ENCODE data around the gene PRUNE1. TPM values are rescaled to one million over a fixed set of nuclear protein-coding genes. Genes with fewer than 3 reads are reported as not detected.

PRUNE1 gene
- total and polyA plus RNA-seq, 2 of the 4 experiments (the other 2 are of a cell fraction), result 7.9 to 9.4 TPM

GRCh38 chr1:151032164-151032563 is 23.9 kb downstream of the PRUNE1 start:
- POLR2A ChIA-PET (ENCODE audit: unreplicated experiment), result no interaction called here
- H4K20me1 ChIP-seq (ENCODE audit: insufficient read depth, low read length), result no peaks in the 10 kb centered on the region
- H4K5ac ChIP-seq (ENCODE audit: low read depth, low read length), result no peak overlapping the region
- H2BK20ac ChIP-seq (ENCODE audit: low read depth, low read length), result no peak overlapping the region
- DNase-seq (no peak), ATAC-seq (ENCODE audit: low read depth) (no peak)
- no peak overlapping the region for H3K27ac ChIP-seq (ENCODE audit: insufficient read depth, low read length)
- H3K56ac ChIP-seq (ENCODE audit: extremely low read depth, insufficient read depth, low read length), result no peak overlapping the region
- TF ChIP-seq RAD21 (IDR thresholded peaks at IDR 0.05; ENCODE audit: low read length), result no peak
- TF ChIP-seq FOS (IDR thresholded peaks at IDR 0.05; ENCODE audit: low read depth, low read length), result no peak
- TF ChIP-seq POLR2A (IDR thresholded peaks at IDR 0.05; ENCODE audit: low read depth, low read length), result no peak
- no peak for TF ChIP-seq CTCF (conservative IDR thresholded peaks at IDR 0.05; ENCODE audit: low read depth, low read length)
- no peak for TF ChIP-seq MAFK (IDR thresholded peaks at IDR 0.05; ENCODE audit: low read depth, low read length)
- no peak for TF ChIP-seq MAZ (IDR thresholded peaks at IDR 0.05; ENCODE audit: borderline replicate concordance, low read depth, low read length)
- no peak for TF ChIP-seq SMC3 (IDR thresholded peaks at IDR 0.05; ENCODE audit: low read depth, low read length)
- no peak for TF ChIP-seq MXI1 (IDR thresholded peaks at IDR 0.05; ENCODE audit: borderline replicate concordance, low read depth, low read length)
- TF ChIP-seq ELK1 (IDR thresholded peaks at IDR 0.05; ENCODE audit: borderline replicate concordance, low read depth, low read length), result no peak
- no peak for TF ChIP-seq CEBPB (IDR thresholded peaks at IDR 0.05; ENCODE audit: low read depth, low read length)
- no peak for TF ChIP-seq USF2 (IDR thresholded peaks at IDR 0.05; ENCODE audit: low read depth, low read length)
- TF ChIP-seq RCOR1 (IDR thresholded peaks at IDR 0.05; ENCODE audit: insufficient replicate concordance, low read length), result no peak
- no peak for TF ChIP-seq NFE2L2 (IDR thresholded peaks at IDR 0.05; ENCODE audit: low read depth, low read length)
- no peak for TF ChIP-seq BHLHE40 (IDR thresholded peaks at IDR 0.05; ENCODE audit: low read depth, low read length)
- no peak overlapping the region for H2BK5ac ChIP-seq (ENCODE audit: low read depth, low read length, poor library complexity, severe bottlenecking)
- no peaks in the 10 kb centered on the region for H3K9me1 ChIP-seq (ENCODE audit: insufficient read depth, low read length)
- no peak overlapping the region for H2BK120ac ChIP-seq (ENCODE audit: low read depth, low read length)
- H4K8ac ChIP-seq (ENCODE audit: low read depth in 2 of 2, low read length in 2 of 2), result no peak overlapping the region
- dilution Hi-C loops (cut with HindIII; ENCODE audit: low sequenced_read_pairs, unreplicated experiment), result no loop called here
- no peaks in the 10 kb centered on the region for H3K27me3 ChIP-seq (ENCODE audit: control insufficient read depth, insufficient read depth, low read length)
- H3K79me1 ChIP-seq (ENCODE audit: low read depth in 1 of 2, low read length in 2 of 2), result no peaks in the 10 kb centered on the region
- intact Hi-C loops (cut with micrococcal nuclease), result no loop called here
- no TSS peak for BruUV-seq (replicated peaks)
- H3K23ac ChIP-seq (ENCODE audit: low read depth, low read length), result no peak overlapping the region
- no peak overlapping the region for H2AK5ac ChIP-seq (ENCODE audit: low read depth, low read length)
- no peak overlapping the region for H3K4ac ChIP-seq (ENCODE audit: low read depth, low read length)
- no peak overlapping the region for H2AK9ac ChIP-seq (replicated peaks; ENCODE audit: low read depth, low read length, poor library complexity)
- in situ Hi-C loops (cut with MboI; ENCODE audit: low sequenced_read_pairs), result loop anchor here (10.0 kb wide), 1 partner anchor 57 kb away; the partner anchor contains the start of gene CERS2
- WGBS, 2 experiments (ENCODE audit: extremely low coverage in 2 of 2, insufficient read length in 1 of 2), result no CpG with 5 or more reads among the region's 8 CpGs
- H3K36me3 ChIP-seq (ENCODE audit: control insufficient read depth, insufficient read depth, low read length), result peaks cover 29% of the 10 kb centered on the region
- H3K9ac ChIP-seq (ENCODE audit: low read depth, low read length), result no peak overlapping the region
- H2AFZ ChIP-seq (replicated peaks; ENCODE audit: low read length, poor library complexity), result no peak overlapping the region
- H3K4me1 ChIP-seq (ENCODE audit: control insufficient read depth, insufficient read depth, low read length), result no peaks in the 10 kb centered on the region
- CTCF ChIA-PET, result interaction anchor here (0.6 kb wide), 1 partner anchor 146 kb away, joined by 4 read pairs; no protein-coding TSS in a partner anchor
- no peak overlapping the region for H2BK15ac ChIP-seq (ENCODE audit: low read depth, low read length)
- no peak overlapping the region for H3K4me2 ChIP-seq (ENCODE audit: low read depth, low read length)
- H4K91ac ChIP-seq (ENCODE audit: insufficient read depth, low read depth, low read length), result no peak overlapping the region
- no peak overlapping the region for H3K4me3 ChIP-seq (ENCODE audit: insufficient read depth, low read depth, low read length)
- no peaks in the 10 kb centered on the region for H3K9me3 ChIP-seq (ENCODE audit: control insufficient read depth, insufficient read depth, low read length)
- H3K18ac ChIP-seq (ENCODE audit: low read depth, low read length), result no peak overlapping the region
- no peak overlapping the region for H3K14ac ChIP-seq (replicated peaks; ENCODE audit: low read depth, low read length)

All from IMR-90 (cell line).